Measurements from ENCODE around the gene SERTAD4.
"Not testable (repeated sequence)": the region's sequence is repeated elsewhere in the genome, so short reads cannot be mapped to it uniquely, and the experiment has no call there.

Gene SERTAD4

DNA sequence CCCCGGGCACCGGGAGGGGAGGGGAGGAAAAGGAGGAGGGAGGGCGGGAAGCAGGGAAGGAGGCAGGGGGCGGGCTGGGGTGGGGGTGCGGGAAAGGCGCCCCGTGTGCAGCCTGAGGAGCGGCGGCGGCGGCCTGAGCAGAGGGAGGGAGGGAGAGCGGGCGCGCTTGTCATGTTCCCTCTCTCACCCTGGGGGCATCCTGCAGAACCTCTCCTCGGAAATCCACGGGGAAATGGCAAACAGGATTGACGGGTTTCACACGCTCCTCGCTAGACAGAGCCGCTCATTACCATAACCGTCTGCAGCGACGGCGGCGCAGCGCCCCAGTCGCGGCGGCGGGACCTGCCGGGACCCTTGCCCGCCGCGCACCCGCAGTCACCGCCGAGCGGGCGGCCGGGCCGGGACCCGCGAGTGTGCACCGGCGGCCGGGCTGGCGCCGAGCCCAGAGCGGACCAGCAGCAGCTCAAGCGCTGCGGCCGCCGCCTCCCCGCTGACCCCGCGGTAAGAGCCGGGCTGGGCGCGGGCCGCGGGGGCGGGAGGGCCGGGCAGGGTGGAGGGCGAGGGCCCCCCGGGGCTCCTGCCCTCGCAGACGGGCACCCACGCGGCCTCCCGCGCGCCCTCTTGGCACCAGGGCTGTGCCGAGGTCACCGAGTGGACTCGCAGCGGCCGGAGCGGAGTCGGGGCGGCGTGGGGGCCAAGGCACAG is at the start of gene SERTAD4:
TSS of gene SERTAD4 (plus strand) at position 286 of the 705 bp plus-strand sequence. CDS start 5,165 bp downstream, outside the sequence.
- H3K4me3 Mint-ChIP-seq: peak within 1 kb of the TSS; percentile 86 to 92 (median 91)
- H3K27me3 Mint-ChIP-seq (ENCODE audit: low read depth): peaks cover 48% of the 10 kb centered on the region
- no peaks in the 10 kb centered on the region for H3K9me3 Mint-ChIP-seq
- H3K4me1 Mint-ChIP-seq: peaks cover 40% of the 10 kb centered on the region
- no peaks in the 10 kb centered on the region for H3K36me3 Mint-ChIP-seq (ENCODE audit: low read depth)
- TF ChIP-seq, protein P1, sequence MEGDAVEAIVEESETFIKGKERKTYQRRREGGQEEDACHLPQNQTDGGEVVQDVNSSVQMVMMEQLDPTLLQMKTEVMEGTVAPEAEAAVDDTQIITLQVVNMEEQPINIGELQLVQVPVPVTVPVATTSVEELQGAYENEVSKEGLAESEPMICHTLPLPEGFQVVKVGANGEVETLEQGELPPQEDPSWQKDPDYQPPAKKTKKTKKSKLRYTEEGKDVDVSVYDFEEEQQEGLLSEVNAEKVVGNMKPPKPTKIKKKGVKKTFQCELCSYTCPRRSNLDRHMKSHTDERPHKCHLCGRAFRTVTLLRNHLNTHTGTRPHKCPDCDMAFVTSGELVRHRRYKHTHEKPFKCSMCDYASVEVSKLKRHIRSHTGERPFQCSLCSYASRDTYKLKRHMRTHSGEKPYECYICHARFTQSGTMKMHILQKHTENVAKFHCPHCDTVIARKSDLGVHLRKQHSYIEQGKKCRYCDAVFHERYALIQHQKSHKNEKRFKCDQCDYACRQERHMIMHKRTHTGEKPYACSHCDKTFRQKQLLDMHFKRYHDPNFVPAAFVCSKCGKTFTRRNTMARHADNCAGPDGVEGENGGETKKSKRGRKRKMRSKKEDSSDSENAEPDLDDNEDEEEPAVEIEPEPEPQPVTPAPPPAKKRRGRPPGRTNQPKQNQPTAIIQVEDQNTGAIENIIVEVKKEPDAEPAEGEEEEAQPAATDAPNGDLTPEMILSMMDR (IDR thresholded peaks at IDR 0.05; ENCODE audit: unreplicated experiment in 3 of 3): no peak
- peak within 1 kb of the TSS; percentile 70 to 91 (median 88) for H3K27ac Mint-ChIP-seq

DNA sequence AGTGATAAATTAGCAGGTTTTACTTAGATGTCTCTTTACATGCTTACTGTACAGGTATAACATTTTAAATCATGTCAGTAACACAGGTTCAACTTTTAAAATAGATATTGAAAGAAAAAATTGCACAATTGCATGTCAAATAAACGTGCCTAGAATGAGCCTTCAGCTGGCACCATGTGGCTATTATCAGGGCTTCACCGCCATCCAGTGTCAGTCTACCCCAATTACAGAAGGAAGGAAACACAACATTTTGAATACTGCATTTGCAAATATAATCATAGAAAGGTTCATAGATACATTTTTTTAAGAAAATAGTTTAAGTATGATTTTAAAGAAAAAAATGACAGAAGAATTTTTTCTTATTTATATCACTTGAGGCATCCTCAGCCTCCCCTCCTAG is 47.5 kb upstream of the SERTAD4 start:
- TF ChIP-seq, protein P1 (IDR thresholded peaks at IDR 0.05; ENCODE audit: unreplicated experiment in 3 of 3): no peak
- Mint-ChIP-seq H3K27ac (no peak overlapping the region), H3K4me1 (no peaks in the 10 kb centered on the region), H3K4me3 (no peak overlapping the region), H3K9me3 (no peaks in the 10 kb centered on the region), H3K27me3 (ENCODE audit: low read depth) (no peaks in the 10 kb centered on the region), H3K36me3 (ENCODE audit: low read depth) (no peaks in the 10 kb centered on the region)

DNA sequence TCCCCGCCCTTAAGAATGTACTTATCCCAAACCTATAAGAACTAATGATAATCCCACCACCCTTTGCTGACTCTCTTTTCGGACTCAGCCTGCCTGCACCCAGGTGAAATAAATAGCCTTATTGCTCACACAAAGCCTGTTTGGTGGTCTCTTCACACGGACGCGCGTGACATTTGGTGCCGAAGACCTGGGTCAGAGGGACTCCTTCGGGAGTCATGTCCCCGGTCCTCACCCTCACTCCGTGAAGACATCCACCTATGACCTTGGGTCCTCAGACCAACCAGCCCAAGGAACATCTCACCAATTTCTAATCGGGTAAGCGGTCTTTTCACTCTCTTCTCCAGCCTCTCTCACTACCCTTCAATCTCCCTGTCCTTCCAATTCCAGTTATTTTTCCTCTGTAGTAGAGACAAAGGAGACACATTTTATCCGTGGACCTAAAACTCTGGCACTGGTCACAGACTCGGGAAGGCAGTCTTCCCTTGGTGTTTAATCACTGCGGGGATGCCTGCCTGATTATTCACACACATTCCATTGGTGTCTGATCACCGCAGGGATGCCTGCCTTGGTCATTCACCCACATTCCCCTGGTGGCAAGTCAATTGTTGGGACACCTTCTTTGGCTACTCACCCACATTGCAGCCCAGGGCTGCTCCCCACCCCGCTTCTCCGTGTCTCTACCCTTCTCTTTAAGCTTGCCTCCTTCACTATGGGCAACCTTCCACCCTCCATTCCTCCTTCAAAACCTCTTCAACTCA is 44.6 kb upstream of the SERTAD4 start:
- not testable (repeated sequence) for H3K9me3 Mint-ChIP-seq; H3K4me3 Mint-ChIP-seq; H3K27me3 Mint-ChIP-seq (ENCODE audit: low read depth); H3K36me3 Mint-ChIP-seq (ENCODE audit: low read depth); H3K4me1 Mint-ChIP-seq; H3K27ac Mint-ChIP-seq

DNA sequence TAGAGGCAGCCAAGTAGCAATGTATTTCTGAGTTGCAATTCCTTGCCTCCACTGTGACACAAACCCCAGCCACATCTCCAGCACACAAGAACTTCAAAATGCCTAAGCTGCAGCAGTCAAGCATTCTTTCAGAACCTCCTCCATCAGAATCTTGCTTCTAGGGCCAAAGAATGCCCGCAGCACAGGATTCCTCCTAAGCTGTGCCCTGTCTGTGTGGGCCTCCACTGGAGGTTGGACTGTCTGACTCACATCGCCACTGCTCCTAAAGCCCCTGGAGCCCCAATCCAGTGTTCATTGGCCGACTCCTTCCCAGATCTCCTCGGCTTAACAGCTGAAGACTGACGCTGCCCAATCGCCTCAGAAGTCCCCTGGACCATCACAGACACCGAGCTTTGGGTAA is 43.2 kb upstream of the SERTAD4 start:
- no peak overlapping the region for H3K27ac Mint-ChIP-seq

DNA sequence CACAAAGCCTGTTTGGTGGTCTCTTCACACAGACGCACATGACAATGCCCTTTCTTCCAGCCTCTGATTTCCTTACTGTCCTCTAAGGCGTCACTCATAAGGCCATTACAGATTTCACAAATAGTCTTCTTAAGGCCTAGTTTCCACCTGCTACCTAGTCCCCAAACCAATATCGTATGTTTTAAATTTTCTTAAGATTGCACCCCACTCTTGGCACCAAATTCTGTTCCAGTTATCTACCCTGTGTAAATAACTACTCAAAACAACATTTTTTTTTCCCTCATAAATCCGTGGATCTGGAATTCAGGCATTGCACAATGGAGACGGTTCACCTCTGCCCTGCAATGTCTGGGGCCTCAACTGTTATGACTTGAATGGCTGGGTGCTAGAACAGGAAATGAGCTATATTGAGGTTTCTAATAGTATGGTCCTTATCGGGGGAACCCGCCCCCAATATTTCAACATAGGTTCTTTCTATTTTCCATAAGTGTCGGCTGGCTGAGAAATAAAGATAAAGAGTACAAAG is 36.9 kb upstream of the SERTAD4 start:
- TF ChIP-seq, protein P1 (IDR thresholded peaks at IDR 0.05; ENCODE audit: unreplicated experiment in 3 of 3): no peak
- H3K27me3 Mint-ChIP-seq (ENCODE audit: low read depth): no peaks in the 10 kb centered on the region
- H3K4me1 Mint-ChIP-seq: no peaks in the 10 kb centered on the region
- no peak overlapping the region for H3K4me3 Mint-ChIP-seq
- no peak overlapping the region for H3K27ac Mint-ChIP-seq
- H3K9me3 Mint-ChIP-seq: no peaks in the 10 kb centered on the region
- H3K36me3 Mint-ChIP-seq (ENCODE audit: low read depth): no peaks in the 10 kb centered on the region

More for the DNA sequence above, 43.2 kb upstream of the SERTAD4 start:
- H3K36me3 Mint-ChIP-seq (ENCODE audit: low read depth): no peaks in the 10 kb centered on the region
- no peaks in the 10 kb centered on the region for H3K9me3 Mint-ChIP-seq
- TF ChIP-seq, protein P1 (IDR thresholded peaks at IDR 0.05; ENCODE audit: unreplicated experiment in 3 of 3): no peak
- no peaks in the 10 kb centered on the region for H3K4me1 Mint-ChIP-seq
- no peaks in the 10 kb centered on the region for H3K27me3 Mint-ChIP-seq (ENCODE audit: low read depth)
- no peak overlapping the region for H3K4me3 Mint-ChIP-seq

DNA sequence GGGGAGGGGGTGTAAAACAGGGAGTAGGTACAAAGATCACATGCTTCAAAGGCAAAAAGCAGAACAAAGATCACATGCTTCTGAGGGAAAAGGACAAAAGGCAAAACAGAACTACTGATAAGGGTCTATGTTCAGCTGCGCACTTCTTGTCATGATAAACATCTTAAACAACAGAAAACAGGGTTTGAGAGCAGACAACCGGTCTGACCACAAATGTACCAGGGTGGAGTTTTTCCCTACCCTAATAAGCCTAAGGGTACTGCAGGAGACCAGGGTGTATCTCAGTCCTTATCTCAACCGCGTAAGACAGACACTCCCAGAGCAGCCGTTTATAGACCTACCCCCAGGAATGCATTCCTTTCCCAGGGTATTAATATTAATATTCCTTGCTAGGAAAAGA is 36.3 kb upstream of the SERTAD4 start:
- H3K4me3 Mint-ChIP-seq; H3K9me3 Mint-ChIP-seq; H3K27ac Mint-ChIP-seq; H3K4me1 Mint-ChIP-seq; H3K27me3 Mint-ChIP-seq (ENCODE audit: low read depth); H3K36me3 Mint-ChIP-seq (ENCODE audit: low read depth): not testable (repeated sequence)

All from nephron (organoid).